ENCODE data around the gene CASP14. TPM values are rescaled to one million over a fixed set of nuclear protein-coding genes. Genes with fewer than 3 reads are reported as not detected.

Gene CASP14
- total RNA-seq, 1 experiment from 2014 or later: not detected

DNA sequence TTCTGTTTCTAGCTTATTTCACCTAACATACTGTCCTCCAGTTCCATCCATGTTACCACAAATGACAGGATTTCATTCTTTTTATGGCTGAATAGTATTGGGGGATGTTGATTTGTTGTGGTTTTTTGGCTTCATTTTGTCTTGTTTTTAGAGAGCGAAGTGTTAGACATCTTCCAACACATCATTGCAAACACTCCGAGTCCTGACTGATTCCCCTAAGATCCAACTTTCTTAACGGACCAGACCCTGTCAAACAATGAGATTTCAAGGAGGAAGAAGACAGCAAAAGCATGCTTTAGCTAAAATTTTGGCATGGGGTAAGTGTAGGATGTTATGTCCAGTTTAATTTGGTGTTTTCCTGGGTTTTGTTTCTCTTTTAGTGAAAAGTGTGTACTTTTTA is 3.8 kb upstream of the CASP14 start:
- no peak overlapping the region for H3K4me3 Mint-ChIP-seq (ENCODE audit: unreplicated experiment)
- intact Hi-C loops (cut with micrococcal nuclease): no loop called here
- POLR2A ChIA-PET: interaction anchor here (0.6 kb wide), 1 partner anchor 268 kb away, joined by 3 read pairs; no protein-coding TSS in a partner anchor
- peaks cover 5% of the 10 kb centered on the region for H3K4me1 Mint-ChIP-seq (ENCODE audit: insufficient read depth, unreplicated experiment)
- no peaks in the 10 kb centered on the region for H3K36me3 Mint-ChIP-seq (ENCODE audit: insufficient read depth, unreplicated experiment)
- no peak for DNase-seq (ENCODE audit: unreplicated experiment)
- TF ChIP-seq, protein P1, sequence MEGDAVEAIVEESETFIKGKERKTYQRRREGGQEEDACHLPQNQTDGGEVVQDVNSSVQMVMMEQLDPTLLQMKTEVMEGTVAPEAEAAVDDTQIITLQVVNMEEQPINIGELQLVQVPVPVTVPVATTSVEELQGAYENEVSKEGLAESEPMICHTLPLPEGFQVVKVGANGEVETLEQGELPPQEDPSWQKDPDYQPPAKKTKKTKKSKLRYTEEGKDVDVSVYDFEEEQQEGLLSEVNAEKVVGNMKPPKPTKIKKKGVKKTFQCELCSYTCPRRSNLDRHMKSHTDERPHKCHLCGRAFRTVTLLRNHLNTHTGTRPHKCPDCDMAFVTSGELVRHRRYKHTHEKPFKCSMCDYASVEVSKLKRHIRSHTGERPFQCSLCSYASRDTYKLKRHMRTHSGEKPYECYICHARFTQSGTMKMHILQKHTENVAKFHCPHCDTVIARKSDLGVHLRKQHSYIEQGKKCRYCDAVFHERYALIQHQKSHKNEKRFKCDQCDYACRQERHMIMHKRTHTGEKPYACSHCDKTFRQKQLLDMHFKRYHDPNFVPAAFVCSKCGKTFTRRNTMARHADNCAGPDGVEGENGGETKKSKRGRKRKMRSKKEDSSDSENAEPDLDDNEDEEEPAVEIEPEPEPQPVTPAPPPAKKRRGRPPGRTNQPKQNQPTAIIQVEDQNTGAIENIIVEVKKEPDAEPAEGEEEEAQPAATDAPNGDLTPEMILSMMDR (IDR thresholded peaks at IDR 0.05; ENCODE audit: unreplicated experiment): no peak
- H3K27ac Mint-ChIP-seq (ENCODE audit: low read depth, unreplicated experiment): no peak overlapping the region
- BruUV-seq (replicated peaks): no TSS peak
- peaks cover 3% of the 10 kb centered on the region for H3K9me3 Mint-ChIP-seq (ENCODE audit: unreplicated experiment)
- CTCF ChIA-PET: no interaction called here
- no peaks in the 10 kb centered on the region for H3K27me3 Mint-ChIP-seq (ENCODE audit: insufficient read depth, unreplicated experiment)

DNA sequence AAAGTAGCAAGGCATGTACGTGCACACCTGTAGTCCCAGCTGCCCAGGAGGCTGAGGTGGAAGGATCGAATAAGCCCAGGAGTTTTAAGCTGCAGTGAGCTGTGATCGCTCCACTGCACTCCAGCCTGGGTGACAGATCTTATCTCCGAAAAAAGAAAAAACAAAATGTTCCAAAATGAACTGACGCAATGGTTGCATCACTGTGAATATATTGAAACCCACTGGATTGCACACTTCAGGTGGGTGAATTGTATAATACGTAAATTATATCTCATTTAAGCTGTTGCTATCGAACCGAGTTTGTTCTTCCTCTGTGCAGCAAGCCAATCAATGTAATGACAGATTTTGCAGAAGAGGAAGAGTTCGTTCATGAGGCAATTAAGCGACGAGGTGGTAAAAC is 1.6 kb upstream of the CASP14 start:
- Mint-ChIP-seq H3K9me3 (ENCODE audit: unreplicated experiment) (peaks cover 18% of the 10 kb centered on the region), H3K4me3 (ENCODE audit: unreplicated experiment) (no peak overlapping the region), H3K36me3 (ENCODE audit: insufficient read depth, unreplicated experiment) (no peaks in the 10 kb centered on the region), H3K4me1 (ENCODE audit: insufficient read depth, unreplicated experiment) (peaks cover 5% of the 10 kb centered on the region), H3K27ac (ENCODE audit: low read depth, unreplicated experiment) (no peak overlapping the region), H3K27me3 (ENCODE audit: insufficient read depth, unreplicated experiment) (no peaks in the 10 kb centered on the region)
- intact Hi-C loops (cut with micrococcal nuclease): no loop called here
- POLR2A ChIA-PET: interaction anchor here (0.6 to 1.9 kb wide), 3 partner anchors 9 to 1781 kb away, joined by 3 to 6 read pairs (median 3); no protein-coding TSS in a partner anchor
- TF ChIP-seq, protein P1 (IDR thresholded peaks at IDR 0.05; ENCODE audit: unreplicated experiment): no peak
- no peak for DNase-seq (ENCODE audit: unreplicated experiment)
- BruUV-seq (replicated peaks): no TSS peak
- CTCF ChIA-PET: interaction anchor here (0.6 kb wide), 1 partner anchor 14 kb away, joined by 3 read pairs; no protein-coding TSS in a partner anchor

DNA sequence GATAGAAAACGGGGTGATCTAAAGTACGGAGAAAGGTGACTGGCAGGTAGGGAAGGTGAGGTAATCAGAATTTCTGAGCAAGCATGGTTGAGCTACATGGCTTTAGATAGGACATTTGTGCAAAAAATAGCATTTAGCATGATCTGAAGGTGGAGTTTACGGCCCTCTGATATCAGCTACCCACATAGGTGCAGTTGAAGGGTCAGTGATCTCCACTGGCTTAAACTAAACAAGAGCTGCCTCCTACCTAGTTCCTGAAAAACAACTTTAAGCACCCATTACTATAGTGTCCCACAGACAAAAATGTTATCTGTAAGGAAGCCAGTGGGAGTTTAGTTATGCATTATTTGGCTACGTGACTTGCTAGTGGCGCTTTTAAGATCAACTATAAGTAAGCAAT is 1.2 kb upstream of the CASP14 start:
- Mint-ChIP-seq H3K27ac (ENCODE audit: low read depth, unreplicated experiment) (no peak overlapping the region), H3K4me1 (ENCODE audit: insufficient read depth, unreplicated experiment) (peaks cover 5% of the 10 kb centered on the region), H3K4me3 (ENCODE audit: unreplicated experiment) (no peak overlapping the region), H3K9me3 (ENCODE audit: unreplicated experiment) (peaks cover 18% of the 10 kb centered on the region), H3K36me3 (ENCODE audit: insufficient read depth, unreplicated experiment) (no peaks in the 10 kb centered on the region), H3K27me3 (ENCODE audit: insufficient read depth, unreplicated experiment) (no peaks in the 10 kb centered on the region)
- POLR2A ChIA-PET: interaction anchor here (0.6 to 1.9 kb wide), 2 partner anchors 9 to 303 kb away, joined by 3 to 6 read pairs; no protein-coding TSS in a partner anchor
- no TSS peak for BruUV-seq (replicated peaks)
- no peak for DNase-seq (ENCODE audit: unreplicated experiment)
- CTCF ChIA-PET: no interaction called here
- intact Hi-C loops (cut with micrococcal nuclease): no loop called here
- TF ChIP-seq, protein P1 (IDR thresholded peaks at IDR 0.05; ENCODE audit: unreplicated experiment): no peak

DNA sequence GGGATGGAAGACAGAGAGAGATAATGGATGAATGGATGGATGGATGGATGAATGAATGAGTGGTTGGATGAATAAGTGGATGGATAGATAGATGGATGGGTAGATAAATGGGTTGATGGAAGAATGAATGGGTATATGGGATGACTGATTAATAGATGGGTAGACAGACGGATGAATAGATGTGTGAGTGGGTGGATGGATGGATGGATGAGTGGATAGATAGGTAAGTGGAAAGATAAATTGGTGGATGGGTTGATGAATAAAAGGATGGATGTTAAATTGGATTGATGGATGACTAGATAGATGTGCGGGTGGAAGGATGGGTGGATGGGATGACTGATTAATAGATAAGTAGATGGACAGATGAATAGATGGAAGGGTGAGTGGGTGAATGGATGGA is 1.4 kb downstream of the CASP14 start:
- H3K4me3 Mint-ChIP-seq (ENCODE audit: unreplicated experiment): no peak overlapping the region
- no peak for DNase-seq (ENCODE audit: unreplicated experiment)
- no peaks in the 10 kb centered on the region for H3K36me3 Mint-ChIP-seq (ENCODE audit: insufficient read depth, unreplicated experiment)
- CTCF ChIA-PET: no interaction called here
- H3K27ac Mint-ChIP-seq (ENCODE audit: low read depth, unreplicated experiment): no peak overlapping the region
- intact Hi-C loops (cut with micrococcal nuclease): no loop called here
- peaks cover 18% of the 10 kb centered on the region for H3K9me3 Mint-ChIP-seq (ENCODE audit: unreplicated experiment)
- peaks cover 5% of the 10 kb centered on the region for H3K4me1 Mint-ChIP-seq (ENCODE audit: insufficient read depth, unreplicated experiment)
- POLR2A ChIA-PET: interaction anchor here (0.6 to 1.2 kb wide), 2 partner anchors 13 to 41 kb away, joined by 3 to 5 read pairs; no protein-coding TSS in a partner anchor
- peaks cover 2% of the 10 kb centered on the region for H3K27me3 Mint-ChIP-seq (ENCODE audit: insufficient read depth, unreplicated experiment)
- BruUV-seq (replicated peaks): no TSS peak
- TF ChIP-seq, protein P1 (IDR thresholded peaks at IDR 0.05; ENCODE audit: unreplicated experiment): no peak

Data from MCF 10A (cell line).